Activated naive CD8-positive, alpha-beta T cell treated with anti-CD3 and anti-CD28 coated beads, Interleukin-2, amount 50 U/mL, for 24 hours (primary cell): Measurements from ENCODE around the gene IL34.

ENCODE experiments used
- ATAC-seq: fragments of 150-1000 bp; cut with Tn5 transposase; one replicate; pipeline ENCODE4 v1.10.0; 2021
- DNase-seq: peaks from one replicate; pipeline ENCODE4 v3.0.0; 2021
- H3K27ac Mint-ChIP-seq: one replicate; pipeline ENCODE4 v1.8.0; 2021; ENCODE audit warnings: mild to moderate bottlenecking, mixed read lengths
- H3K27me3 Mint-ChIP-seq: one replicate; pipeline ENCODE4 v1.8.0; 2021; ENCODE audit warnings: mixed read lengths
- H3K36me3 Mint-ChIP-seq: one replicate; pipeline ENCODE4 v1.8.0; 2021; ENCODE audit warnings: low read depth, mixed read lengths
- H3K4me1 Mint-ChIP-seq: one replicate; pipeline ENCODE4 v1.8.0; 2021; ENCODE audit warnings: mixed read lengths
- H3K4me3 Mint-ChIP-seq: one replicate; pipeline ENCODE4 v1.8.0; 2021; ENCODE audit warnings: mild to moderate bottlenecking, moderate library complexity, mixed read lengths
- H3K9me3 Mint-ChIP-seq: one replicate; pipeline ENCODE4 v1.8.0; 2021; ENCODE audit warnings: mixed read lengths

The IL34 gene

DNA sequence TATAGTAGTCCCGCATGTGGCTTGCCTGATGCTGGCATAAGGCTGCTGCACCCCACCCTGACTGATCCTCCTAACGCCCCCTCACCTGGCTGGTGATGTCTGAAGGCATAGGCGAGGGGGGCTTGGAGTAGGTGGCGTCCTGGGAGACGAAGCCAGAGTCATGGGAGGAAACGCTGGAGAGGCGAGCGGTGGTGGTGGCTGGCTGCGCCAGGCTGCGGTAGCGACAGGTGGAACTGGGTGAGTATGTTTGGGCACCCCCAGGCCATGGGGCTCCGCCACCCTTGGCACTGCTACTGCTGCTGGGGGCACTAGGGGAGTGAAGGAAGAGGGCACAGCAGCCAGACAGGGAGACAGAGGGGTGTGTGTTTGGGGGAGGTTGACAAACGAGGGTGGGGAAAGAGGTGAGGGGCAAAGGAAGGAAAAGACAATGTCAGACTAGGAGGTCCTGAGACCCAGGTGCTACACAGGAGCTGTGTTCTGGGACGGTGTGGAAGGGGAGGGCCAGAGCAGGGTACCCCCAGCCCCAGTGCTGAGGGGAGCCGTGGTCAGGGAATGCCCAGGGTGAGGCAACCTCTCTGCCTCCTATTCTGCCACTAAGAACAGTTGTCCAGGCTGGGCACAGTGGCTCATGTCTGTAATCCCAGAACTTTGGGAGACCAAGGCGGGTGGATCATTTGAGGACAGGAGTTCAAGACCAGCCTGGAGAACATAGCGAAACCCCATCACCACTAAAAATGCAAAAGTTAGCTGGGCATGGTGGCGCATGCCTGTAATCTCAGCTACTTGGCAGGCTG, 28.1 kb downstream of the IL34 start:
- H3K27ac Mint-ChIP-seq = no peak overlapping the region

DNA sequence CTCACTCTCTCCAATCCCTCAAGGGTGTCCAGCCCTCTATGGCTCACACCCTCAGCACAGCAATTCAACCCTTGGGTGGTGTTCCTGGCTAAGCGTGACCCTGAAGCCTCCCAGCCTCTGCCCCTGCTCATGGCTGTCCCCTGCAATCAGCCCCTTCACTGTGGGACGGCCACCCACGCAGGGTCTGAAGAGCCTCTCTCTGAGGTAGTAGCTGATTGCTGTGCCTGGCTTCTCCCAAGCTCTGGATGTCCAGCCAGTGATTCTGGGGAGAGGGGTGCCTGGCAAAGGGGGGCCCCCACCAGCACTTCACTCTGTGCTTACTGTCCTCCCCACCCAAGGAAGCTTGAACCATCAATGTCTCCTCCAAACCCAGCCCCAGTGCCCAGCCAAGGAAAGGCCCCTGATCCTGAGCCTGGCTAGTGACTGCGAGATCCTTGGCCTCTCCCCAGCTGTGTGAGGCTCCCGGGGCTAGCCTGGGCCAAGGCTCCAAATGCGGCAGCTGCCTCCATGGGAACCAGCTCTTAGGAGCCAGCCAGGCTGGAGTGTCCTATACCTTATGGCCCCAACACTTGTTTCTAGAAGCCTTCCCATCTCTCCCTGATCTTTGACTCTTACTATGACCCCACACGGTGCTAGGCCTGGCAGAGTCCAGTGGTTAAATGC, 29.6 kb downstream of the IL34 start:
- Mint-ChIP-seq H3K36me3 (no peaks in the 10 kb centered on the region), H3K27ac (no peak overlapping the region), H3K9me3 (no peaks in the 10 kb centered on the region), H3K27me3 (no peaks in the 10 kb centered on the region), H3K4me3 (no peak overlapping the region), H3K4me1 (no peaks in the 10 kb centered on the region)
- DNase-seq = no peak
- ATAC-seq = no peak

More for the DNA sequence above, 28.1 kb downstream of the IL34 start:
- no peaks in the 10 kb centered on the region for H3K4me1 Mint-ChIP-seq
- H3K27me3 Mint-ChIP-seq = no peaks in the 10 kb centered on the region
- ATAC-seq = no peak
- no peaks in the 10 kb centered on the region for H3K36me3 Mint-ChIP-seq
- no peak for DNase-seq
- no peak overlapping the region for H3K4me3 Mint-ChIP-seq
- H3K9me3 Mint-ChIP-seq = no peaks in the 10 kb centered on the region

DNA sequence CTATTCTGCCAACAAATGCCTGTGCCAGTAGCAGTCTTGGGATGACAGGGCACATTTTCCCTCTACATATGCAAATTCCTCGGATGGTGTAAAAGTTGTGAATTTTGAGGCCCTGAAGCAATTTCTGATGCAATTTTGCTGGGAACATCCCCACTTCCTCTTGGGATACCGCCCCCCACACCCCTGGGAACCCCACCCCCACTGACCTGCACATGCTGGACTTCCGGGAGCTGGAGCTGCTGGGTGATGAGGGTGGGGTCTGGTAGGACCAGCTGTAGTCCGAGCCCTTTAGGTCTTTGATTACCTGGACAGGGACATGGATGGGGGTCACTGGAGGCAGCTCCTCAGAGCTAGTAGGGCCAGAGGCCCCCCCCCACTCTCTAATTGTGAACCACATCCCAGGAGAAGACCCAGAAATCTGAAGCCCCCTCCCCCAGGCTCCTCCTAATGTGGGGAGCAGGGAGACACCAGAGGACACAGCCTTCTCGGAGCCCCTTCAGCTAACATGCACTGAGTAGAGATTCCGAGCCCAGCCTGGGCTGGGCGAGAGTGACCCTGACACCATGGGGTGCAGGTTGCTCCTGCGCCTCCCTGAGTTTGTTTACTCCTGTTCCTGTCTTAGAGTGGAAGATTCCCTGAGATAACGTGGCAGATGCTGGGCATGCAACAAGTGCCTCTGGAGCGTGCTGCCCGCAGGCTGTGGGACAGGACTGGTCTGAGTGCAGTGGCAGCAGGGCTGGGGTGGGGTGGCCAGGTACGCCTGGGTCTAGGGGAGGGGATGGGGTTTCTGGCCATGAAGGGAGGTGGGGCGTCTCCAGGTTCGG, 30.5 kb downstream of the IL34 start:
- Mint-ChIP-seq H3K27me3 (no peaks in the 10 kb centered on the region), H3K4me3 (no peak overlapping the region), H3K4me1 (no peaks in the 10 kb centered on the region), H3K27ac (no peak overlapping the region), H3K9me3 (no peaks in the 10 kb centered on the region), H3K36me3 (no peaks in the 10 kb centered on the region)
- ATAC-seq = no peak
- DNase-seq = no peak

DNA sequence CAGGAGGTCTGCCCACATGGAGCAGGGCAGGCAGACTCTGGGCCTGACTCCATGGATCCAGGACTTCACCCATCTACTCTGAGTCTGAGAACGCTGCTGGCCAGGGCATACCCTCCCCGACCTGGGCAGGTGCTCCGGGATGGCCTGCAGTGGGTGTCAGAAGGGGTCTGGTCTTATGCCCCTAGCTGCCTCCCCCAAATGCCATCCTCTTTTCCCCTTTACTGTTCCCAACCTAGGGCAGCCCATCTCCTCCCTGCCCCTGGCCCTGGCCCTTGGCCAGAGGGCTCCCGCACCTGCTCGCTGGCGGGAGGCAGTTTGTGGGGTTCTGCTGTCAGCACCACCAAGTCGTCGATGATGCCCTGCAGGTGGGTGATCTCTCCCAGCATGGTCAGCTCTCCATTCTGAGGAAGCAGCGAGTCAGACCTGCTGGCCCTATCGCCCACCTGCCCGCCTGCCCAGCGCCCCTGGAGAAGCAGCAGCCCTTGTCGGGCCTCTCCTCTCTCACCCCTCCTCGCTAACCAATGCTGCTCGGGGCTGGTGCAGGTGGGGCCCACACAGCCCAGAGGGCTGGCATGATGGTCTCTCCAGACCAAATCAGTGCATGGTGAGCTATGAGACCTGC, 31.3 kb downstream of the IL34 start:
- Mint-ChIP-seq H3K27me3 (no peaks in the 10 kb centered on the region), H3K36me3 (no peaks in the 10 kb centered on the region), H3K4me1 (no peaks in the 10 kb centered on the region), H3K4me3 (no peak overlapping the region), H3K9me3 (no peaks in the 10 kb centered on the region), H3K27ac (no peak overlapping the region)
- ATAC-seq = no peak
- no peak for DNase-seq

GRCh38 chr16:70678121-70678897, 31.9 kb downstream of the IL34 start:
- no peaks in the 10 kb centered on the region for H3K9me3 Mint-ChIP-seq
- no peak for DNase-seq
- H3K4me1 Mint-ChIP-seq = no peaks in the 10 kb centered on the region
- no peak for ATAC-seq
- H3K27ac Mint-ChIP-seq = no peak overlapping the region
- H3K36me3 Mint-ChIP-seq = no peaks in the 10 kb centered on the region
- no peak overlapping the region for H3K4me3 Mint-ChIP-seq
- no peaks in the 10 kb centered on the region for H3K27me3 Mint-ChIP-seq

DNA sequence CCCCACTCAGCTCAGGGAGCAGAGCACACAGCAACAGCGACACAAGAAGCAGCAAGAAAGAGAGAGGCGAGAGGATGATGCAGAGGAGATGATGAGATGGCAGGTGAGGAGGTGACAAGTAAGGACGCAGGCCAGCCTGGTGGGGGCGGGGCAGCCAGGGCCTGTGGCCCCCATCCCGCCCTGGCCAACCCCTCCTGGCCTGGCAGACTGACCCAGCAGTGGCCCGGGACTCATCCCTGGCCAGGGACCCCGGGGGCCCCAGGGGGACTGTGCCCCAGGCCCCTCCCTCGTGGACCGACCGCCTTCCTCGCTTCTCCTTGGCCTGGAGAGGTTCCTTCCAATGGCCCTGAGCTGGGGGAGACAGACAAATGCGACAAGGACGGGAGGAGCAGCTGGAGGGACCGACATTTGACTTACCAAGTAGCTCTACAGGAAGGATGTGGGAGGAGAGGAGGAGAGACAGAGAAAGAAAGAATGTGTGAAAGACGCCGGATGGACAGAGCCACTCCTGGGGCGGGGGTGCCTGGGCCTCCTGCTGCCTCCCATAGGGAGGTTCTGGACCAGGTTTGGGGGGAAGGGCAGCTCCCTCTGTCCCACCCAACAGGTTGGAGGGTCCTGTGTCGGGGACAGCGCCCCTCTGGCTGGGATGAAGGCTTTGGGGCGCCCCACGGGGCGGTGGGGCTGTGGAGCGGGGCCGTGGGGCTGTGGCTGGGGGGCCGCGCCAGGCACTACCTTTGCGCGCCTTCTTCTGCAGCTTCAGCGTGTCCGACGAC, 32.7 kb downstream of the IL34 start:
- ATAC-seq = no peak
- Mint-ChIP-seq H3K4me3 (no peak overlapping the region), H3K9me3 (no peaks in the 10 kb centered on the region), H3K36me3 (no peaks in the 10 kb centered on the region), H3K4me1 (peaks cover 1% of the 10 kb centered on the region), H3K27me3 (peaks cover 3% of the 10 kb centered on the region), H3K27ac (no peak overlapping the region)
- no peak for DNase-seq

GRCh38 chr16:70679671-70680494, 33.5 kb downstream of the IL34 start:
- peaks cover 3% of the 10 kb centered on the region for H3K4me1 Mint-ChIP-seq
- H3K9me3 Mint-ChIP-seq = no peaks in the 10 kb centered on the region
- ATAC-seq (no peak), DNase-seq (peak; percentile 14)
- H3K36me3 Mint-ChIP-seq = no peaks in the 10 kb centered on the region
- H3K27me3 Mint-ChIP-seq = peaks cover 5% of the 10 kb centered on the region
- no peak overlapping the region for H3K27ac Mint-ChIP-seq
- H3K4me3 Mint-ChIP-seq = no peak overlapping the region

DNA sequence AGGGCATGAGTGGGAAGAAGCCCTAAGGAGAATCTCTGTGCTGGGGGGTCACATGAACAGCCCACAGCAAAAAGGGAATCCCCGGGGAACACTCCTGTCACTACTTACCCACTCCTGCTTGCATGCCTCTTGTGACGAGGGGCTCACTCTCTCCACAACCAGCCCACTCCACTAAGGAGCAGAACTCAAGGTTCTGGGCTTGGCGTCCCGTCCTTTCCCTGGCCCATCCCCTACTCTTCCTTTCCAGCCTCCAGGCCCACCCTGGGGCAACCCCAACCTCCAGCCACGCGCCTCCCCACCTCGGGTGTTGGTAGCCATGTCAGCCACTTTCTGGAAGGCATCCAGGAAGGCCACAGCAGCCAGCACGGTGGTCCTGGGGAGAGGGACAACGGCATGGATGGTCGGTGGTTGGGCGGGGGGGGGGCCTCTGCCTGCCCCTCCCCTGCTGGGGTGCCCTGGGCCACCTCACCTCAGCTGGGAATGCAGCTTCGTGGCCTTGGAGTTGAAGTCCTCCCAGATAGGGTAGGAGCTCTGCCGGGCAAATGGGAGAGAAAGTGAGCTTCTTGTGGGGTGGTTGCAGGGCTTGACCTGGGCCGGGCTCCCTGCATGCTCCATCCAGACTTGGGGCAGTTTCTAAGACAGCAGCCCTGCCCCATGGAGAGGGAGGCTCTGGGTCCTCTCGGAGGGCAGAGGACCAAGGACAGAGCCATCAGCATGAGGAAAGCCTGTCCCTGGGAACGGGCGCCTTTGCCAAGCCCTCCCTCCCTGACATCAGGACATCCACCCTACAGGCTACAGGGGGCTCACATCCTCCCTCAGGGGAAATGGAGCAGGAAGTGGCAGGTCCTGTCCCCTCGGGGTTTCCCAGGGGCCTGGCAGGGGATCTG, 34.4 kb downstream of the IL34 start:
- Mint-ChIP-seq H3K36me3 (no peaks in the 10 kb centered on the region), H3K27ac (no peak overlapping the region), H3K9me3 (no peaks in the 10 kb centered on the region), H3K4me1 (peaks cover 3% of the 10 kb centered on the region), H3K4me3 (no peak overlapping the region), H3K27me3 (peaks cover 6% of the 10 kb centered on the region)
- ATAC-seq (no peak), DNase-seq (no peak)

- no peak for ATAC-seq
- DNase-seq = no peak
- Mint-ChIP-seq H3K4me1 (peaks cover 5% of the 10 kb centered on the region), H3K27me3 (peaks cover 9% of the 10 kb centered on the region), H3K27ac (no peak overlapping the region), H3K36me3 (no peaks in the 10 kb centered on the region), H3K4me3 (no peak overlapping the region), H3K9me3 (no peaks in the 10 kb centered on the region)
Measured at GRCh38 chr16:70681382-70682238, 35.3 kb downstream of the IL34 start.

DNA sequence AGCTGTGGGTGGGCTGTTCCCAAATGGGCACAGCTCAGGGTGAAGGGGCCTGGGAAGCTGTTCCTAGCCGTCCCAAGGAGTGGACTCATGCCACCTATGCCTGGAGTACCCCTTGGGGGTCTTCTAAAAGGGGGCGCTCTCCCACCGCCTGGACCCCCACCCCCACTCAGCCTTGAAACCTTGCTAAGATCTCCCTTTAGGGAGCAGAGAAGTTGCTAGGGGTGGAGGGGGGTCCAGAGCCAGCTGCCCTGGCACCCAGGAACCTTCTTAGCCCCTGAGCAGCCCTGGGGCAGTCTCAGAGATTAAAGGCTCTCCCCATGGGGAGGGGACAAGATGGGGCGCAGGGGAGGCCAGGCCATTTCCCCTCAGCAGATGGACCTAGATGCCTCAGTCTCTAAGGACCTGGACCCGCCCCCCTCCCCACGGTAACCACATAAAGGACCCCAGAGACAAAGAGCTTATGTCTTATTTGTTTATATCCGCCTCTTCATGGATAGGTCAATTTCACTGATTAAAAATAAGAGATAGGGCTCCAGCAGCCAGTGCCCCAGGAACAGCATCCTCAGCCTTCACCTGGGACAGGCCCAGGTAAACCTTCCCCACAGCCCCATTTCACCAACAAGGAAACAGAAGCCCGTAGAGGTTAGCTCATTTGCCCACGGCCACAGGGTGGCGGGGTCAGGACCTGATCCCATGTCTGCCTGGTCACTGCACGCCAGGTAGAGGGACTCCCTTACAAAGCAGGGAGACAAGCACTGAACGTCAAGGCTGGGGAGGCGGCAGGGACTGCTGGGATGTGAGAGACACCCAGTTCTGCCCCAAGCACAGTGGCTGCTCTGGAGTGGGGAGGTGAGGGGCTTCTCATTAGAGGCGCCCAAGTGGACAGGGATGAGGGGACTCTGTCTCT, 36.1 kb downstream of the IL34 start:
- no peak for DNase-seq
- no peaks in the 10 kb centered on the region for H3K9me3 Mint-ChIP-seq
- H3K4me3 Mint-ChIP-seq = no peak overlapping the region
- peaks cover 5% of the 10 kb centered on the region for H3K4me1 Mint-ChIP-seq
- H3K36me3 Mint-ChIP-seq = no peaks in the 10 kb centered on the region
- no peak for ATAC-seq
- H3K27ac Mint-ChIP-seq = no peak overlapping the region
- peaks cover 10% of the 10 kb centered on the region for H3K27me3 Mint-ChIP-seq
